WTC11 (cell line): Measurements from ENCODE around the gene MMP24. TPM values are rescaled to one million over a fixed set of nuclear protein-coding genes. Genes with fewer than 3 reads are reported as not detected.

Experiments used
- ATAC-seq: fragments of 200-7000 bp; cut with Tn5 transposase; 2 replicates; pipeline ENCODE4 v1.10.0; 2021; ENCODE audit warnings: mild to moderate bottlenecking, moderate library complexity
- CTCF ChIA-PET: fragments of 300-600 bp; sonication (Branson Sonifier 250); formaldehyde crosslinking; loops from one replicate; lab custom pipeline; 2021; ENCODE audit warnings: antibody characterized with exemption; lab: Charles Lee
- POLR2A ChIA-PET: fragments of 350-600 bp; sonication (Branson Sonifier 250); formaldehyde crosslinking; loops from one replicate; lab custom pipeline; 2021; ENCODE audit warnings: antibody characterized with exemption; lab: Charles Lee
- DNase-seq: peaks from one replicate; pipeline ENCODE4 v3.0.0; 2021; ENCODE audit warnings: low spot score
- H3K27ac Mint-ChIP-seq: 2 replicates; pipeline ENCODE4 v1.8.0; 2021; ENCODE audit warnings: mixed read lengths
- H3K27me3 Mint-ChIP-seq: 2 replicates; pipeline ENCODE4 v1.8.0; 2021; ENCODE audit warnings: low read depth, mild to moderate bottlenecking, moderate library complexity, mixed read lengths
- H3K36me3 Mint-ChIP-seq: 2 replicates; pipeline ENCODE4 v1.8.0; 2021; ENCODE audit warnings: mixed read lengths
- H3K4me1 Mint-ChIP-seq: 2 replicates; pipeline ENCODE4 v1.8.0; 2022; ENCODE audit warnings: mixed read lengths
- H3K4me3 Mint-ChIP-seq: 2 replicates; pipeline ENCODE4 v1.8.0; 2021; ENCODE audit warnings: mild to moderate bottlenecking, moderate library complexity, mixed read lengths
- H3K9me3 Mint-ChIP-seq: 2 replicates; pipeline ENCODE4 v1.8.0; 2021; ENCODE audit warnings: mixed read lengths
- ATF1 ChIP-seq: sonication (generic); formaldehyde crosslinking; IDR thresholded peaks from 2 replicates; pipeline ENCODE4 v1.8.1; 2023; ENCODE audit warnings: mild to moderate bottlenecking, moderate library complexity, missing genetic modification reagents
- CBFB ChIP-seq: sonication (generic); formaldehyde crosslinking; IDR thresholded peaks from 2 replicates; pipeline ENCODE4 v1.8.1; 2022; ENCODE audit warnings: mild to moderate bottlenecking, low read depth, missing genetic modification reagents
- CREB1 ChIP-seq: sonication (generic); formaldehyde crosslinking; IDR thresholded peaks from 2 replicates; pipeline ENCODE4 v1.8.0; 2023; ENCODE audit warnings: mild to moderate bottlenecking, missing genetic modification reagents
- ETV6 ChIP-seq: sonication (generic); formaldehyde crosslinking; IDR thresholded peaks from 2 replicates; pipeline ENCODE4 v1.8.1; 2022; ENCODE audit warnings: mild to moderate bottlenecking, missing genetic modification reagents
- GABPB1 ChIP-seq: sonication (generic); formaldehyde crosslinking; IDR thresholded peaks from 2 replicates; pipeline ENCODE4 v1.8.1; 2023; ENCODE audit warnings: mild to moderate bottlenecking, missing genetic modification reagents
- GRHL2 ChIP-seq: fragments of 250-450 bp; sonication (Bioruptor Pico); IDR thresholded peaks from 2 replicates; pipeline ENCODE4 v1.8.0; 2022; ENCODE audit warnings: mild to moderate bottlenecking, moderate library complexity; ENCODE audit not compliant: insufficient replicate concordance, severe bottlenecking
- MXD4 ChIP-seq: fragments of 250-450 bp; sonication (Bioruptor Pico); IDR thresholded peaks from 2 replicates; pipeline ENCODE4 v1.8.0; 2021; ENCODE audit warnings: mild to moderate bottlenecking, moderate library complexity, borderline replicate concordance
- TEAD1 ChIP-seq: sonication (generic); formaldehyde crosslinking; IDR thresholded peaks from 2 replicates; pipeline ENCODE4 v1.8.0; 2022; ENCODE audit warnings: mild to moderate bottlenecking, missing genetic modification reagents
- ZNF121 ChIP-seq: sonication (generic); formaldehyde crosslinking; IDR thresholded peaks from 2 replicates; pipeline ENCODE4 v1.8.0; 2023; ENCODE audit warnings: missing genetic modification reagents
- ZNF232 ChIP-seq: sonication (generic); formaldehyde crosslinking; IDR thresholded peaks from 2 replicates; pipeline ENCODE4 v1.8.0; 2022; ENCODE audit warnings: mild to moderate bottlenecking, missing genetic modification reagents
- ZNF396 ChIP-seq: fragments of 250-450 bp; sonication (Bioruptor Pico); IDR thresholded peaks from 2 replicates; pipeline ENCODE4 v1.8.0; 2021; ENCODE audit warnings: mild to moderate bottlenecking, moderate library complexity, borderline replicate concordance
- ZNF423 ChIP-seq: fragments of 250-450 bp; sonication (Bioruptor Pico); IDR thresholded peaks from 2 replicates; pipeline ENCODE4 v2.1.2; 2022; ENCODE audit warnings: mild to moderate bottlenecking, moderate library complexity
- total RNA-seq: library from RNA; stranded (reverse); gene quantifications from 3 replicates; pipeline ENCODE4 v1.2.3, GENCODE V29; 2021
- TF ChIP-seq, protein P1 (sequence below): sonication (generic); formaldehyde crosslinking; IDR thresholded peaks from 2 replicates; pipeline ENCODE4 v1.8.1; 2022; ENCODE audit warnings: low read depth, missing genetic modification reagents, borderline replicate concordance
- TF ChIP-seq, protein P2 (sequence below): sonication (generic); formaldehyde crosslinking; IDR thresholded peaks from 2 replicates; pipeline ENCODE4 v1.8.1; 2023; ENCODE audit warnings: mild to moderate bottlenecking, missing genetic modification reagents, moderate library complexity
- TF ChIP-seq, protein P3 (sequence below): sonication (generic); formaldehyde crosslinking; IDR thresholded peaks from 2 replicates; pipeline ENCODE4 v1.8.0; 2023; ENCODE audit warnings: mild to moderate bottlenecking, missing genetic modification reagents
- TF ChIP-seq, protein P4 (sequence below): sonication (generic); formaldehyde crosslinking; IDR thresholded peaks from 2 replicates; pipeline ENCODE4 v1.8.1; 2022; ENCODE audit warnings: mild to moderate bottlenecking, missing genetic modification reagents, moderate library complexity, borderline replicate concordance
- TF ChIP-seq, protein P5 (sequence below): fragments of 200-600 bp; IDR thresholded peaks from 2 replicates; pipeline ENCODE4 v1.8.0; 2022; ENCODE audit warnings: antibody characterized with exemption
- TF ChIP-seq, protein P6 (sequence below): fragments of 250-450 bp; sonication (Bioruptor Pico); IDR thresholded peaks from 2 replicates; pipeline ENCODE4 v1.9.0; 2021; ENCODE audit warnings: mild to moderate bottlenecking

Gene MMP24
- total RNA-seq, 1 experiment from 2014 or later = 16.8 TPM

DNA sequence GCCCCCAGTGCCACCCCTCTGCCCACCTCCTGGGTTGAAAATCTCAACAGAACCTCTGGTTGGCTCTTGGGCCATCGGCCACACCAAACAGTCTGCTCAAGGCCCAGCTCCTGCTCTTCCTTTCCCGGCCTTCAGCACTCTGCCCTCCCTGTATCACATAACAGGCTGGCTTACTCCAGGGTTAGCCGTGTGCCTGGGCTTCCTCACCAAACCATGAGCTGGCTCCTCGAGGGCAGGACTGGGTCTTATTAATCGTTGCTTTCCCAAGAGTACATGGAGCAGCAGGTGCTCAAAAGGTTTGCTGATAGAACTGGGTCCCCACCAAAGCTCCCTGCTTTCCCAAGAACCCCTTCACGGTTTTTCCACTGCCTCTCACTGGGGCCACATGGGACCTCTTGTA is 78.5 kb downstream of the MMP24 start:
- no peak overlapping the region for H3K4me3 Mint-ChIP-seq
- no peak for TF ChIP-seq ZNF423 (CRISPR knock-in tag)
- no peak for TF ChIP-seq ZNF232
- no peak for TF ChIP-seq CBFB (CRISPR knock-in tag)
- no peak for TF ChIP-seq ZNF396
- TF ChIP-seq GRHL2 = no peak
- no peak for TF ChIP-seq CREB1 (CRISPR knock-in tag)

DNA sequence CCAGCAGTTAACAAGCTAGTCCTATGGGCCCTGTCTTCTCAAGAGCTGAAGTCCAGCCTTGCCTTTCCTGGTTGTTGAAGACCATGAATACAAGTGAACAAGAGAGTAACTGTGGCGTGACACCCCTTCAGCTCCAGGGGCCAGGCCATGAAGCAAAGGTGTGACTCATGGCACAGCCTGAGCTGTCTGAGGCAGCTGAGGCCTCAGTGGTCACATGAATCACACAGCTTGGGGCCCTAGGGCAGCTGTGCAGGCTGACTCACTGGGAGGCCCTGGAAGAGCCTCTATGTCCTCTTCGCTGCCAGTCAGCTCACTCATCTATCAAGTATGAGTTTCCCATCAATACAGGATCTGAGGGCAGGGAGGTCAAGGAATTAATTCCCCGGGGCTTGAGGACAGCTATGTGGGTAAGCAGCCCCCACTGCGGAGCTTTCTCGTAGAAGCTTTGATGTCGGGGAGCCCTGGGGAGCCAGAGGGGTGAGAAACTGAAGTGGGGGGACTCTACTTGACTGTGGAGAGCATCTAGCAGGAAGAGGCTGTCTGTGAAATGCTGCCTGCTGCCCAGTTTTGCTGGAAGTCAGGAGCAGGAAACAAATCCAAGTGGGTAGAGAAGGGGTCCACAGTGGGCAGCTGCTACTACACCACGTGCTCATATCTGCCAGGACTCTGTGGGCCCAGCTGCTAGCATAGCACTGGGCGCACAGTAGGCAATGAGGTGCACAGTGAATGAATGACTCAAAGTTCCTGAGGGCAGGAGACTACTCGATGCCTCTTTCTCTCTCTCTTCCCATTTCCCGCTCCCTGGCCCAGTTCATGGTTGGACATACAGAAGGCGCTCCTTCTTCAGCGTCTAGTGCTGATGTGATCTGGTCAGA is 79.4 kb downstream of the MMP24 start:
- peak; percentile 77 for TF ChIP-seq GABPB1
- TF ChIP-seq, protein P1, sequence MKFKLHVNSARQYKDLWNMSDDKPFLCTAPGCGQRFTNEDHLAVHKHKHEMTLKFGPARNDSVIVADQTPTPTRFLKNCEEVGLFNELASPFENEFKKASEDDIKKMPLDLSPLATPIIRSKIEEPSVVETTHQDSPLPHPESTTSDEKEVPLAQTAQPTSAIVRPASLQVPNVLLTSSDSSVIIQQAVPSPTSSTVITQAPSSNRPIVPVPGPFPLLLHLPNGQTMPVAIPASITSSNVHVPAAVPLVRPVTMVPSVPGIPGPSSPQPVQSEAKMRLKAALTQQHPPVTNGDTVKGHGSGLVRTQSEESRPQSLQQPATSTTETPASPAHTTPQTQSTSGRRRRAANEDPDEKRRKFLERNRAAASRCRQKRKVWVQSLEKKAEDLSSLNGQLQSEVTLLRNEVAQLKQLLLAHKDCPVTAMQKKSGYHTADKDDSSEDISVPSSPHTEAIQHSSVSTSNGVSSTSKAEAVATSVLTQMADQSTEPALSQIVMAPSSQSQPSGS (CRISPR knock-in tag) = no peak
- TF ChIP-seq, protein P2, sequence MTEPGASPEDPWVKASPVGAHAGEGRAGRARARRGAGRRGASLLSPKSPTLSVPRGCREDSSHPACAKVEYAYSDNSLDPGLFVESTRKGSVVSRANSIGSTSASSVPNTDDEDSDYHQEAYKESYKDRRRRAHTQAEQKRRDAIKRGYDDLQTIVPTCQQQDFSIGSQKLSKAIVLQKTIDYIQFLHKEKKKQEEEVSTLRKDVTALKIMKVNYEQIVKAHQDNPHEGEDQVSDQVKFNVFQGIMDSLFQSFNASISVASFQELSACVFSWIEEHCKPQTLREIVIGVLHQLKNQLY = no peak
- POLR2A ChIA-PET = no interaction called here
- ATAC-seq = no peak
- no peaks in the 10 kb centered on the region for H3K9me3 Mint-ChIP-seq
- H3K36me3 Mint-ChIP-seq = peaks cover 10% of the 10 kb centered on the region
- peaks cover 15% of the 10 kb centered on the region for H3K4me1 Mint-ChIP-seq
- H3K4me3 Mint-ChIP-seq = no peak overlapping the region
- DNase-seq = no peak
- CTCF ChIA-PET = interaction anchor here (0.6 to 8.0 kb wide), 32 partner anchors 9 to 708 kb away, joined by 3 to 102 read pairs (median 5); partner anchors contain the start of genes EDEM2, EIF6 and MMP24OS
- peak overlapping the region; percentile 27; the same call in 1 of the 2 replicates for H3K27ac Mint-ChIP-seq
- H3K27me3 Mint-ChIP-seq = no peaks in the 10 kb centered on the region; the same call in 1 of the 2 replicates

More for the DNA sequence above, 78.5 kb downstream of the MMP24 start:
- Mint-ChIP-seq H3K27me3 (no peaks in the 10 kb centered on the region; the same call in 1 of the 2 replicates), H3K9me3 (no peaks in the 10 kb centered on the region), H3K27ac (no peak overlapping the region), H3K36me3 (peaks cover 8% of the 10 kb centered on the region), H3K4me1 (peaks cover 14% of the 10 kb centered on the region)
- no peak for DNase-seq
- ChIA-PET CTCF (interaction anchor here (0.8 to 3.5 kb wide), 18 partner anchors 10 to 160 kb away, joined by 4 to 89 read pairs (median 10); partner anchors contain the start of genes EDEM2, EIF6, FAM83C and GDF5), POLR2A (no interaction called here)
- ATAC-seq = no peak

DNA sequence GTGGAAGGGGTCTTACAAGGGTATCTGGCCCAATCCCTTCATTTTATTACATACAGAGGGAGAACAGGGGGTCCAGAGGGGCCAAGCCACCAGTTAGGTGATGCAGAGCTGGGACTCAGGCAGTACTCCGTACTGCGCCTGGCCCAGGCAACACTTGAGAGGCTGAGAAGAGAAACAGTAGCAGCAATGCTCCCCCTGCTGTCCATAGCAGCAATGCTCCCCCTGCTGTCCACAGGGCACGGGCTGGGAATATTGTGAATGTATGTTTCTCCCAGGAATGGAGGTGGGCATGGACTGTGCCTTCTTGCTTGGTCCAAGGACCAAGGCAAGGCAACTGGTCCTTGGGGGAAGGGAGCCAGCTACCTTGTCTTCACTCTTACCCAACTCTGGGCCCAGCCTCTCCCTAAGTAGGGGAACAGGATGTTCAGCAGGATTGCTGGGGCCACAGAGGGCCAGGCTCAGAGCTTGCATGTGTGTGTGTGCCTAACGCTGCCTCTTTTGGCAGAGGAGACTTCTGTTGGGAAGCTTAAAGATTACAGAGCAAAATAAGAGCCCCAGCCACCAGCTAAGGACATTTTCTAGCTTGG is 80.5 kb downstream of the MMP24 start:
- Mint-ChIP-seq H3K27me3 (no peaks in the 10 kb centered on the region; the same call in 1 of the 2 replicates), H3K36me3 (peaks cover 10% of the 10 kb centered on the region), H3K27ac (peak overlapping the region; percentile 21; the same call in 1 of the 2 replicates), H3K4me3 (no peak overlapping the region), H3K9me3 (no peaks in the 10 kb centered on the region), H3K4me1 (peaks cover 25% of the 10 kb centered on the region)
- peak; percentile 87 for ATAC-seq
- POLR2A ChIA-PET = no interaction called here
- CTCF ChIA-PET = interaction anchor here (0.6 to 8.0 kb wide), 31 partner anchors 10 to 707 kb away, joined by 3 to 102 read pairs (median 5); partner anchors contain the start of genes EDEM2, EIF6 and MMP24OS
- DNase-seq = peak; percentile 77
- no peak for TF ChIP-seq ATF1 (CRISPR knock-in tag)
- TF ChIP-seq TEAD1 (CRISPR knock-in tag) = no peak
- TF ChIP-seq MXD4 (CRISPR knock-in tag) = no peak
- TF ChIP-seq, protein P3, sequence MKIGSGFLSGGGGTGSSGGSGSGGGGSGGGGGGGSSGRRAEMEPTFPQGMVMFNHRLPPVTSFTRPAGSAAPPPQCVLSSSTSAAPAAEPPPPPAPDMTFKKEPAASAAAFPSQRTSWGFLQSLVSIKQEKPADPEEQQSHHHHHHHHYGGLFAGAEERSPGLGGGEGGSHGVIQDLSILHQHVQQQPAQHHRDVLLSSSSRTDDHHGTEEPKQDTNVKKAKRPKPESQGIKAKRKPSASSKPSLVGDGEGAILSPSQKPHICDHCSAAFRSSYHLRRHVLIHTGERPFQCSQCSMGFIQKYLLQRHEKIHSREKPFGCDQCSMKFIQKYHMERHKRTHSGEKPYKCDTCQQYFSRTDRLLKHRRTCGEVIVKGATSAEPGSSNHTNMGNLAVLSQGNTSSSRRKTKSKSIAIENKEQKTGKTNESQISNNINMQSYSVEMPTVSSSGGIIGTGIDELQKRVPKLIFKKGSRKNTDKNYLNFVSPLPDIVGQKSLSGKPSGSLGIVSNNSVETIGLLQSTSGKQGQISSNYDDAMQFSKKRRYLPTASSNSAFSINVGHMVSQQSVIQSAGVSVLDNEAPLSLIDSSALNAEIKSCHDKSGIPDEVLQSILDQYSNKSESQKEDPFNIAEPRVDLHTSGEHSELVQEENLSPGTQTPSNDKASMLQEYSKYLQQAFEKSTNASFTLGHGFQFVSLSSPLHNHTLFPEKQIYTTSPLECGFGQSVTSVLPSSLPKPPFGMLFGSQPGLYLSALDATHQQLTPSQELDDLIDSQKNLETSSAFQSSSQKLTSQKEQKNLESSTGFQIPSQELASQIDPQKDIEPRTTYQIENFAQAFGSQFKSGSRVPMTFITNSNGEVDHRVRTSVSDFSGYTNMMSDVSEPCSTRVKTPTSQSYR (CRISPR knock-in tag) = no peak
- peak; percentile 53; the same call in 1 of the 2 replicates for TF ChIP-seq ZNF121
- 0 out of 2 replicates have a peak, but pooled peaks have one; percentile 19 for TF ChIP-seq GABPB1
- TF ChIP-seq, protein P4, sequence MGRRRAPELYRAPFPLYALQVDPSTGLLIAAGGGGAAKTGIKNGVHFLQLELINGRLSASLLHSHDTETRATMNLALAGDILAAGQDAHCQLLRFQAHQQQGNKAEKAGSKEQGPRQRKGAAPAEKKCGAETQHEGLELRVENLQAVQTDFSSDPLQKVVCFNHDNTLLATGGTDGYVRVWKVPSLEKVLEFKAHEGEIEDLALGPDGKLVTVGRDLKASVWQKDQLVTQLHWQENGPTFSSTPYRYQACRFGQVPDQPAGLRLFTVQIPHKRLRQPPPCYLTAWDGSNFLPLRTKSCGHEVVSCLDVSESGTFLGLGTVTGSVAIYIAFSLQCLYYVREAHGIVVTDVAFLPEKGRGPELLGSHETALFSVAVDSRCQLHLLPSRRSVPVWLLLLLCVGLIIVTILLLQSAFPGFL = no peak
- peak; percentile 55; the same call in 1 of the 2 replicates for TF ChIP-seq ETV6
- TF ChIP-seq, protein P5, sequence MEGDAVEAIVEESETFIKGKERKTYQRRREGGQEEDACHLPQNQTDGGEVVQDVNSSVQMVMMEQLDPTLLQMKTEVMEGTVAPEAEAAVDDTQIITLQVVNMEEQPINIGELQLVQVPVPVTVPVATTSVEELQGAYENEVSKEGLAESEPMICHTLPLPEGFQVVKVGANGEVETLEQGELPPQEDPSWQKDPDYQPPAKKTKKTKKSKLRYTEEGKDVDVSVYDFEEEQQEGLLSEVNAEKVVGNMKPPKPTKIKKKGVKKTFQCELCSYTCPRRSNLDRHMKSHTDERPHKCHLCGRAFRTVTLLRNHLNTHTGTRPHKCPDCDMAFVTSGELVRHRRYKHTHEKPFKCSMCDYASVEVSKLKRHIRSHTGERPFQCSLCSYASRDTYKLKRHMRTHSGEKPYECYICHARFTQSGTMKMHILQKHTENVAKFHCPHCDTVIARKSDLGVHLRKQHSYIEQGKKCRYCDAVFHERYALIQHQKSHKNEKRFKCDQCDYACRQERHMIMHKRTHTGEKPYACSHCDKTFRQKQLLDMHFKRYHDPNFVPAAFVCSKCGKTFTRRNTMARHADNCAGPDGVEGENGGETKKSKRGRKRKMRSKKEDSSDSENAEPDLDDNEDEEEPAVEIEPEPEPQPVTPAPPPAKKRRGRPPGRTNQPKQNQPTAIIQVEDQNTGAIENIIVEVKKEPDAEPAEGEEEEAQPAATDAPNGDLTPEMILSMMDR = peak; percentile 50; the same call in 1 of the 2 replicates
- TF ChIP-seq, protein P6, sequence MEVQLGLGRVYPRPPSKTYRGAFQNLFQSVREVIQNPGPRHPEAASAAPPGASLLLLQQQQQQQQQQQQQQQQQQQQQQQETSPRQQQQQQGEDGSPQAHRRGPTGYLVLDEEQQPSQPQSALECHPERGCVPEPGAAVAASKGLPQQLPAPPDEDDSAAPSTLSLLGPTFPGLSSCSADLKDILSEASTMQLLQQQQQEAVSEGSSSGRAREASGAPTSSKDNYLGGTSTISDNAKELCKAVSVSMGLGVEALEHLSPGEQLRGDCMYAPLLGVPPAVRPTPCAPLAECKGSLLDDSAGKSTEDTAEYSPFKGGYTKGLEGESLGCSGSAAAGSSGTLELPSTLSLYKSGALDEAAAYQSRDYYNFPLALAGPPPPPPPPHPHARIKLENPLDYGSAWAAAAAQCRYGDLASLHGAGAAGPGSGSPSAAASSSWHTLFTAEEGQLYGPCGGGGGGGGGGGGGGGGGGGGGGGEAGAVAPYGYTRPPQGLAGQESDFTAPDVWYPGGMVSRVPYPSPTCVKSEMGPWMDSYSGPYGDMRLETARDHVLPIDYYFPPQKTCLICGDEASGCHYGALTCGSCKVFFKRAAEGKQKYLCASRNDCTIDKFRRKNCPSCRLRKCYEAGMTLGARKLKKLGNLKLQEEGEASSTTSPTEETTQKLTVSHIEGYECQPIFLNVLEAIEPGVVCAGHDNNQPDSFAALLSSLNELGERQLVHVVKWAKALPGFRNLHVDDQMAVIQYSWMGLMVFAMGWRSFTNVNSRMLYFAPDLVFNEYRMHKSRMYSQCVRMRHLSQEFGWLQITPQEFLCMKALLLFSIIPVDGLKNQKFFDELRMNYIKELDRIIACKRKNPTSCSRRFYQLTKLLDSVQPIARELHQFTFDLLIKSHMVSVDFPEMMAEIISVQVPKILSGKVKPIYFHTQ (CRISPR knock-in tag) = no peak
